Large intestine (tissue), 3 donors: Measurements from ENCODE around the gene SCRN1. TPM values are rescaled to one million over a fixed set of nuclear protein-coding genes. Genes with fewer than 3 reads are reported as not detected.

Experiments
- DNase-seq, 2 donors: peaks; one replicate each; pipeline versions ENCODE4 v3.0.0 to v3.0.0-alpha.2; 2013
- H3K27ac ChIP-seq: one replicate; pipeline ENCODE4 v1.5.1; 2013; ENCODE audit warnings: low read length
- H3K27me3 ChIP-seq: 2 replicates; pipeline ENCODE4 v1.6.1; 2013; ENCODE audit warnings: low read length; ENCODE audit not compliant: control insufficient read depth, insufficient read depth
- H3K36me3 ChIP-seq: 2 replicates; pipeline ENCODE4 v1.6.1; 2013; ENCODE audit warnings: low read length; ENCODE audit not compliant: control insufficient read depth, insufficient read depth
- H3K4me1 ChIP-seq: one replicate; pipeline ENCODE4 v1.6.1; 2013; ENCODE audit warnings: low read length; ENCODE audit not compliant: control insufficient read depth, insufficient read depth
- H3K4me3 ChIP-seq: one replicate; pipeline ENCODE4 v1.5.1; 2013; ENCODE audit warnings: low read length
- H3K9me3 ChIP-seq: one replicate; pipeline ENCODE4 v1.6.1; 2013; ENCODE audit warnings: mild to moderate bottlenecking, low read depth, low read length, moderate library complexity; ENCODE audit not compliant: control insufficient read depth
- WGBS: methylation state at CpG from one replicate; pipeline ENCODE4 v1.1.5; 2013; ENCODE audit warnings: low lambda C conversion rate; ENCODE audit not compliant: insufficient coverage; 5-methylcytosine and 5-hydroxymethylcytosine counted together
- polyA plus RNA-seq: library from polyadenylated mRNA; unstranded; fragments of 120-200 nt; gene quantifications from one replicate; pipeline ENCODE4 v1.2.1, GENCODE V29; 2013

The SCRN1 gene
- polyA plus RNA-seq, 1 donor = 25.2 TPM

DNA sequence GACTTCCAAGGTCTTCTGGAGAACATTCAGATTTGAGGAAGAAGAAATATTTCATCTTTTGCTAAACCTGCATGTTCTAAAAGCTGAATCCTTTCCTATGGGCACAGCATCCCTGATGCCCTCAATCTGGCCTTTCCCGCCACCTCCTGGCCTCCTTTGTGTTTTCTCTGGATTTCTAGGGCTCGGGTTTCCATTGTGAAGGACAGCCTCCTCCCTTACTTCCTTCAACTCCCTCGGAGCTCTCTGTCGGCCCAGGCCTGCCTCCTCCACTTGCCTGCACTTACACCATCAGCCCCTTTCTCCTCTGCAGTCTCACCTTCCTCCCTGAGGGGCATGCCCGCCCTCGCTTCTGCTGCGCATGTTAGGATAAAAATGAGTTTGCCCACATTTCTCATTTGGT, 107.9 kb downstream of the SCRN1 start:
- H3K27me3 ChIP-seq = peaks cover 3% of the 10 kb centered on the region
- no peak for DNase-seq
- no peak overlapping the region for H3K27ac ChIP-seq
- H3K36me3 ChIP-seq = peaks cover 13% of the 10 kb centered on the region
- WGBS = 60% methylated on average over 3 of the region's 7 CpGs
- no peaks in the 10 kb centered on the region for H3K9me3 ChIP-seq
- no peaks in the 10 kb centered on the region for H3K4me1 ChIP-seq
- no peak overlapping the region for H3K4me3 ChIP-seq

DNA sequence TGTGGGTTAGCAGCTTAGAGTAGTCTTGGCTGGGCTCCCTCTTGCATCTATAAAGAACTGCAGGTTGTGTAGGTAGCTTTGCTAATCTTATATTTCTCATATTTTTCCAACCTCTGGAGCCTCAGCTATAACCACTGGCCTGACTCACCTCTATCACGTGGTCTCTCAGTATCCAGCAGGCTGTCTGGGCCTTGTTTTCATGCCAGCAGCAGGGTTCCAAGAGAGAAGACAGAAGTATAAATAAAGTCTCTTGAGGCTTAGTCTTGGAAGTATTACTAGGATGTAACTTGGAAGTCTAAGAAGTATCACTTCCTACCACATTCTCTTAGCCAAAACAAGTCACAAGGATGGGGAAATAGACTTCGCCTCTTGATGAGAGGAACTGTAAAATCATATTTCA, 110.0 kb downstream of the SCRN1 start:
- H3K4me3 ChIP-seq = no peak overlapping the region
- peaks cover 3% of the 10 kb centered on the region for H3K27me3 ChIP-seq
- no peaks in the 10 kb centered on the region for H3K4me1 ChIP-seq
- H3K36me3 ChIP-seq = peaks cover 15% of the 10 kb centered on the region
- 90% methylated on average over 2 of the region's 2 CpGs for WGBS
- H3K9me3 ChIP-seq = no peaks in the 10 kb centered on the region
- no peak for DNase-seq
- H3K27ac ChIP-seq = no peak overlapping the region

DNA sequence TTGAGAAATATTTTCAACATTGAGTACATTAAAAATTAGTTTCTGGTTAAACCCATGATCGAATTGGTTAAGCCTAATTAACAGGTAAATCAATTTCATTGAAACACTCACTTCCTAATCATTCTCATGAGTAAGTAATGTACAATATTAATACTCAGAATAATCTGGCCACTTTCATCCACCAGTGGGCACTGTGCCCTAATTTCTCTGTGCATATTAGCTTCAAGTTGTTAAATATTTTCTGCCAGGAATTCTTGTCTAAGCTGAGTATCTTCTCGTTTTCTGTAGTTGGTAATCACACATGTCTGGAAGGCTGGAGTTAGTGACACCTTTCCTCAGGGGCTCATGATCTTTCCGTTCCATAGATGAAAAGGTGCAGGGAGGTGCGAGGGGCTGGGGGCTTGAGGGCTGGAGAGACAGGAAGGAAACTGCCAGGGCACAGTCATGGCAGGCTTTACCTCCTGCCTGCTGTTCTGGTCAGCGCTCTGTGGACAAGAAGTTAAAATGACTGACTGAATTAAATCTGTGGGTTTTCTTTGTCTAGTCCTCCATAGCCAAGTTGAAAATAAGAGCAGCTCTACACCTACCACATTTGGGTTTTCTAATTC, 111.4 kb downstream of the SCRN1 start:
- no peaks in the 10 kb centered on the region for H3K9me3 ChIP-seq
- H3K4me3 ChIP-seq = no peak overlapping the region
- no peaks in the 10 kb centered on the region for H3K27me3 ChIP-seq
- H3K36me3 ChIP-seq = peaks cover 15% of the 10 kb centered on the region
- no peaks in the 10 kb centered on the region for H3K4me1 ChIP-seq
- H3K27ac ChIP-seq = no peak overlapping the region
- DNase-seq = no peak
- no CpG with 5 or more reads among the region's 5 CpGs for WGBS

GRCh38 chr7:29877196-29877595, 112.4 kb downstream of the SCRN1 start:
- no peak overlapping the region for H3K4me3 ChIP-seq
- no peaks in the 10 kb centered on the region for H3K27me3 ChIP-seq
- H3K27ac ChIP-seq = no peak overlapping the region
- no peaks in the 10 kb centered on the region for H3K4me1 ChIP-seq
- H3K9me3 ChIP-seq = no peaks in the 10 kb centered on the region
- DNase-seq = no peak
- H3K36me3 ChIP-seq = peaks cover 15% of the 10 kb centered on the region
- no CpG with 5 or more reads among the region's 3 CpGs for WGBS

DNA sequence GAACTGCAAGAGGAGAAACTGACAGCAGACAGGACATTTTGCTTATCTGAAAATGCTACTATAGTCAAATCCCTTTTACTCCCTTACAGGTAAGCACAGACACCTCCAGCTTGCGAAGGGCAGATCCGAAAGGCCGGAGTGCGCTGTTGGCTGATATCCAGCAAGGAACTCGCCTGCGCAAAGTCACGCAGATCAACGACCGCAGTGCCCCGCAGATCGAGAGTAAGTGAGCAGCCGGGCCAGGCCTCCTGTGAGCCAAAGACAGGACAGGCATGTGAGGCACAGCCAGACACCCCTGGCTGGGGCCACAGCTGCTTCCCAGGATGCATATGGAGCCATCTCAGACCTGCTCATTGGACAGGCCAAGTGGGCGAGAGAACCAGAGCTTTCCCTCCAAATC, 113.9 kb downstream of the SCRN1 start:
- no CpG with 5 or more reads among the region's 13 CpGs for WGBS
- Histone ChIP-seq H3K27me3 (no peaks in the 10 kb centered on the region), H3K9me3 (no peaks in the 10 kb centered on the region), H3K4me1 (no peaks in the 10 kb centered on the region), H3K36me3 (peaks cover 11% of the 10 kb centered on the region), H3K4me3 (no peak overlapping the region), H3K27ac (no peak overlapping the region)
- DNase-seq = no peak

DNA sequence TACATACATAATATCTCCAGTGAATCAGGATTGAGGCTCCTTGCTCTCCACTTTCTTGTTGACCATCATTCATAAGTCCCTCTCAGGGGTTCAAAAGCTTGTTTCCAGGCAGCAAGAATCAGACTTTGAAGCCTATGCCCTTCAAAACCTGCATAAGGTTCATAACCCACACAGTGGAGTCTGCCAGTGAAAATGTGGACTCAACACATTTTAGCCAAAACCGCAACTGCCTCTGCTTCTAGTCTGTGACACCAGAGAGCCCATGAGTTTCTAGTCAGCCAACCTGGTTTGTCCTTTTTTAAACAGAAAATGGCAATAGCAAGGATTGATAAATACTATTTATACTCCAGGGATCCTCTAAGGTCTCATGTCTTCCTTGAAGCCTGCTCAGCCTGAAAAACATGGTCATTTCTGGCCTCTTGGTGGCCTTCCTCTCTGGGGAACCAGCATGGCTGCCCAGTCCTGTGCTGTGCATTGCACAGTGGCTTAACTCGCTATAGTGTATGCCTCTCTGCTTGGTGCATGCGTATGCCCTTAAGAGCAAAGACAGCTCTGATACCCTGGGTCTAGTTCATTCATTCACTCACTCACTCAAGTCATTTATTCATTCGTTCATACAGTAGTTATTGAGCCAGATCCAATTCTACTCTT, 115.8 kb downstream of the SCRN1 start:
- H3K27me3 ChIP-seq = no peaks in the 10 kb centered on the region
- no peak overlapping the region for H3K27ac ChIP-seq
- no peaks in the 10 kb centered on the region for H3K4me1 ChIP-seq
- no peak overlapping the region for H3K4me3 ChIP-seq
- no peaks in the 10 kb centered on the region for H3K9me3 ChIP-seq
- peaks cover 4% of the 10 kb centered on the region for H3K36me3 ChIP-seq
- no peak for DNase-seq
- WGBS = 100% methylated on average over 1 of the region's 4 CpGs

DNA sequence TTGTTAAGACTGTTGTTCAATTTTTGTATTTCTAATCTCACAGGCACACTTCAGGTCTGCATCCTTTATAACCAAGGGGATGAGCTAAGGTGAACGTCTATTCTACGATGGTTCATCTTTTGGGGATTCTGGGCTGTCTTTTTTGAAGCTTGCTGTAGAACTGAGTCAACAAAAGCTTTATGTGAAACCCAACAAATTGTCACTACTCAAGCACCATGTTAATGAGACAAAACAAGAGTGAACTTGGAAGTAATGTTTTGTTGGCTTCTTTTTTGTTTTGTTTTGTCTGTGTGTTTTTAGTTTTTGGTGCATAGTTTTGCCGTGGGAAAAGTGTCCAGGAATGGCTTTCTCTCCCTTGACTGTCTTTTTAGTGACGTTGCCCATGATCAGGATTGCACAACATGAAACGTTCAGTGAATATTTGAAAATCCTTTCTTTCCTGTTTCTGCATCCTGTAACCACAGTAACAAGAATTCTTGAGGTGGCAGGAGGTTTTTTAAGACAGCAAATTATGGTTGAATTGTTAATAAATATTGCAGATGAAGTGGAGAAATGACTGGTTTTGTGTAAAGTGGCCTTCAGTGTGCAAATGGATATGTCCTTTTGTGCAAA, 117.7 kb downstream of the SCRN1 start:
- no peak overlapping the region for H3K4me3 ChIP-seq
- 100% methylated on average over 3 of the region's 5 CpGs for WGBS
- peaks cover 3% of the 10 kb centered on the region for H3K36me3 ChIP-seq
- H3K9me3 ChIP-seq = no peaks in the 10 kb centered on the region
- H3K4me1 ChIP-seq = no peaks in the 10 kb centered on the region
- no peak overlapping the region for H3K27ac ChIP-seq
- DNase-seq = no peak
- no peaks in the 10 kb centered on the region for H3K27me3 ChIP-seq

Other genes starting within 250 kb of the SCRN1 start
- 21.9 TPM for gene WIPF3, start 183.3 kb downstream of the SCRN1 start, polyA plus RNA-seq
- 13.7 TPM for gene FKBP14, start 36.9 kb upstream of the SCRN1 start, polyA plus RNA-seq
- 7.3 TPM for gene PLEKHA8, start 38.6 kb upstream of the SCRN1 start, polyA plus RNA-seq
- gene MTURN, start 145.2 kb upstream of the SCRN1 start, polyA plus RNA-seq = 18.9 TPM